Keratinocyte (primary cell): ENCODE results near the gene CA5A. TPM values are rescaled to one million over a fixed set of nuclear protein-coding genes. Genes with fewer than 3 reads are reported as not detected.
A peak's percentile ranks its signal among the peaks of the same experiment; 100 is the strongest.
"Not testable (repeated sequence)": the region's sequence is repeated elsewhere in the genome, so short reads cannot be mapped to it uniquely, and the experiment has no call there.

Source experiments
- DNase-seq: peaks from one replicate; pipeline ENCODE4 v3.0.0-alpha.2; 2011; ENCODE audit warnings: low read depth, missing footprints, low spot score
- FAIRE-seq: peaks from 2 replicates; lab custom pipeline; 2011; peaks lifted over from hg19 to GRCh38; lab: Jason Lieb, UNC
- H2AFZ ChIP-seq: 2 replicates; pipeline ENCODE4 v1.6.0; 2012; ENCODE audit warnings: low read length, control low read depth, inconsistent platforms; ENCODE audit not compliant: control insufficient read depth
- H3K27ac ChIP-seq: 2 replicates; pipeline ENCODE4 v1.5.1; 2011; ENCODE audit warnings: low read length; ENCODE audit not compliant: control insufficient read depth, insufficient read depth
- H3K27me3 ChIP-seq: 3 replicates; pipeline ENCODE4 v1.6.0; 2011; ENCODE audit warnings: low read length; ENCODE audit not compliant: control insufficient read depth, insufficient read depth; ENCODE audit errors: extremely low read depth
- H3K36me3 ChIP-seq, 2 experiments: 2 replicates in 1 of 2; 3 replicates in 1 of 2; pipeline ENCODE4 v1.5.1; 2011; ENCODE audit warnings: low read length in 2 of 2, mild to moderate bottlenecking in 1 of 2; ENCODE audit not compliant: control insufficient read depth in 2 of 2, insufficient read depth in 2 of 2; ENCODE audit errors: extremely low read depth in 1 of 2
- H3K4me1 ChIP-seq: 3 replicates; pipeline ENCODE4 v1.5.1; 2011; ENCODE audit warnings: low read length; ENCODE audit not compliant: control insufficient read depth, insufficient read depth; ENCODE audit errors: extremely low read depth
- H3K4me2 ChIP-seq: 3 replicates; pipeline ENCODE4 v1.6.0; 2011; ENCODE audit warnings: low read depth, low read length; ENCODE audit not compliant: control insufficient read depth, insufficient read depth; ENCODE audit errors: extremely low read depth
- H3K4me3 ChIP-seq, 3 experiments: fragments of 200-600 bp in 1 of 3; sonication (generic) in 1 of 3; 2 replicates in 2 of 3; 3 replicates in 1 of 3; pipeline ENCODE4 v1.5.1; 2011 to 2016; ENCODE audit warnings: low read length in 3 of 3, mild to moderate bottlenecking in 3 of 3, control low read depth in 2 of 3, inconsistent platforms in 1 of 3, low read depth in 1 of 3, mixed read lengths in 1 of 3, mixed run types in 1 of 3, moderate library complexity in 1 of 3; ENCODE audit not compliant: control insufficient read depth in 2 of 3, insufficient read depth in 2 of 3; ENCODE audit errors: extremely low read depth in 1 of 3
- H3K79me2 ChIP-seq: 2 replicates; pipeline ENCODE4 v1.6.0; 2012; ENCODE audit warnings: low read length; ENCODE audit not compliant: control insufficient read depth, insufficient read depth
- H3K9ac ChIP-seq: 3 replicates; pipeline ENCODE4 v1.6.0; 2011; ENCODE audit warnings: low read length; ENCODE audit not compliant: control insufficient read depth, insufficient read depth; ENCODE audit errors: extremely low read depth
- H3K9me1 ChIP-seq: 3 replicates; pipeline ENCODE4 v1.6.0; 2011; ENCODE audit warnings: low read length; ENCODE audit not compliant: control insufficient read depth, insufficient read depth; ENCODE audit errors: extremely low read depth
- H3K9me3 ChIP-seq: 2 replicates; pipeline ENCODE4 v1.5.1; 2012; ENCODE audit warnings: low read depth, low read length; ENCODE audit not compliant: control insufficient read depth
- H4K20me1 ChIP-seq: 3 replicates; pipeline ENCODE4 v1.6.0; 2011; ENCODE audit warnings: low read length; ENCODE audit not compliant: control insufficient read depth, insufficient read depth; ENCODE audit errors: extremely low read depth
- CTCF ChIP-seq, 3 experiments: IDR thresholded peaks in 1 of 3; conservative IDR thresholded peaks in 1 of 3; optimal IDR thresholded peaks in 1 of 3; 2 replicates in 2 of 3; 3 replicates in 1 of 3; pipeline versions ENCODE3 to v1.5.1; 2011; ENCODE audit warnings: low read length in 3 of 3, mild to moderate bottlenecking in 3 of 3, moderate library complexity in 2 of 3, control low read depth in 1 of 3, inconsistent platforms in 1 of 3; ENCODE audit not compliant: insufficient read depth in 2 of 3; ENCODE audit errors: extremely low read depth in 1 of 3
- EZH2 ChIP-seq: IDR thresholded peaks from one replicate; pipeline ENCODE4 v1.6.1; 2012; ENCODE audit warnings: inconsistent platforms, mild to moderate bottlenecking, low read length, moderate library complexity
- dilution Hi-C: fragments of 300-500 bp; cut with MboI; formaldehyde crosslinking; loops from one replicate; pipeline ENCODE4 v1.7.0; 2020; ENCODE audit warnings: low sequenced_read_pairs; ENCODE audit not compliant: extremely low pct_ligation_motif_present
- polyA plus RNA-seq, 5 experiments: library from polyadenylated mRNA; depleted of rRNA in 3 of 5; stranded (reverse) in 3 of 5; stranded (forward) in 1 of 5; unstranded in 1 of 5; fragments of >200 nt; gene quantifications; 1 replicate in 1 of 5; 2 replicates in 3 of 5; 3 replicates in 1 of 5; pipeline versions ENCODE4 v1.2.1 to v1.2.3, GENCODE V29; 2011 to 2012; ENCODE audit warnings: missing spikeins in 2 of 5, low read depth in 1 of 5, low replicate concordance in 1 of 5

CA5A gene
- polyA plus RNA-seq, 1 donor (not counting 4 experiments of a cell fraction or from before 2014, with no cell fraction given) = not detected

DNA sequence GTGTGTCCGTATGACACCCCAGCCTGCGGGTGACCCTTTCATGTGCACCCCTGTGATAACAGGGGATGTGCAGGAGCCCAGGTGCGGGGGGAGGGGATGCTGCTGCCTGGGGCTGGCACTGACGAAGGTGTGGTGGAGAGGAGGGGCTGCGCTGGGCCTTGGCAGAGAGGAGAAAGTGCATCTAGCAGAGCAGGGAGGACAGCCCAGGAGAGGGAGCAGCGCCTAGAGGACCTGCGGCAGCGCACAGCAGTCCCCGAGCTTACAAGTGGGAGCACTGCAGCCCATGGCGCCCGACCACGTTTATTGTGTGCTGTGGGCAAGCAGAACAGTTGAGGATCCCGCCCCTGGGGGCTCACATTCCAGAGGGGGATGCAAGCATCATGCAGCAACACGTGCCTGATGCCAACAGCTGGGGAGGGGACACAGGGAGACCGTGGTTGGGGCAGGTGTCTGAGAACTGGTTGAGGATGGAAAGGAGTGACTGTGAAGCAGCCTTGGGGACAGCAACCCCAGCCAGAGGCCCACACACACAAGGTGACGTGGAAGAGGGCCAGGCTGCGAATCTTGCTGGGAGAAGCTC lies 56.1 kb downstream of the CA5A start:
- Histone ChIP-seq H4K20me1 (no peaks in the 10 kb centered on the region), H3K79me2 (no peaks in the 10 kb centered on the region), H3K9ac (no peak overlapping the region), H3K4me3 (no peak overlapping the region), H3K9me1 (no peaks in the 10 kb centered on the region), H3K27me3 (peaks cover 38% of the 10 kb centered on the region), H3K4me1 (no peaks in the 10 kb centered on the region), H3K9me3 (no peaks in the 10 kb centered on the region), H3K27ac (no peak overlapping the region), H2AFZ (no peak overlapping the region), H3K36me3 (no peaks in the 10 kb centered on the region), H3K4me2 (no peak overlapping the region)
- DNase-seq (no peak), FAIRE-seq (no peak)
- TF ChIP-seq CTCF (optimal IDR thresholded peaks at IDR 0.05 in 1 of 3, IDR thresholded peaks at IDR 0.05 in 1 of 3, conservative IDR thresholded peaks at IDR 0.05 in 1 of 3; ENCODE audit: extremely low read depth in 1 of 3, insufficient read depth in 2 of 3, low read length in 3 of 3) (peak in 1 of 3 experiments; percentile 22), EZH2 (no peak)
- dilution Hi-C loops = no loop called here

GRCh38 chr16:87879411-87880013 lies 56.8 kb downstream of the CA5A start:
- FAIRE-seq = not testable (repeated sequence)

More at GRCh38 chr16:87879411-87880013, 56.8 kb downstream of the CA5A start:
- DNase-seq, H3K4me3 ChIP-seq, H3K79me2 ChIP-seq, H3K4me1 ChIP-seq, H3K27ac ChIP-seq, H3K36me3 ChIP-seq, H2AFZ ChIP-seq, H3K4me2 ChIP-seq, H3K9me3 ChIP-seq, H3K9ac ChIP-seq, H3K9me1 ChIP-seq, H4K20me1 ChIP-seq, dilution Hi-C loops: not testable (repeated sequence)
- H3K27me3 ChIP-seq = peaks cover 41% of the 10 kb centered on the region
